ENCODE data around the gene RABGAP1.

The RABGAP1 gene

GRCh38 chr9:122944960-122945888 is 4.4 kb downstream of the RABGAP1 start:
- no peak for DNase-seq (ENCODE audit: low spot score)

GRCh38 chr9:122946461-122947005 is 5.7 kb downstream of the RABGAP1 start:
- no peak for DNase-seq (ENCODE audit: low spot score)

- no peak for DNase-seq (ENCODE audit: low spot score)
Observed at GRCh38 chr9:122948313-122948712, 7.5 kb downstream of the RABGAP1 start.

- DNase-seq (ENCODE audit: low spot score), result no peak
Observed at GRCh38 chr9:122949696-122950095, 8.9 kb downstream of the RABGAP1 start.

- no peak for DNase-seq (ENCODE audit: low spot score)
Observed at GRCh38 chr9:122950263-122950662, 9.4 kb downstream of the RABGAP1 start.

- no peak for DNase-seq (ENCODE audit: low spot score)
Observed at GRCh38 chr9:122951056-122951455, 10.2 kb downstream of the RABGAP1 start.

- DNase-seq (ENCODE audit: low spot score), result no peak
Observed at GRCh38 chr9:122954253-122954691, 13.5 kb downstream of the RABGAP1 start.

GRCh38 chr9:122955961-122956360 is 15.1 kb downstream of the RABGAP1 start:
- no peak for DNase-seq (ENCODE audit: low spot score)

GRCh38 chr9:122961139-122961538 is 20.3 kb downstream of the RABGAP1 start:
- no peak for DNase-seq (ENCODE audit: low spot score)

- DNase-seq (ENCODE audit: low spot score), result no peak
Observed at GRCh38 chr9:122975196-122975595, 34.4 kb downstream of the RABGAP1 start.

- no peak for DNase-seq (ENCODE audit: low spot score)
Observed at GRCh38 chr9:122978601-122979000, 37.8 kb downstream of the RABGAP1 start.

GRCh38 chr9:122986010-122986409 is 45.2 kb downstream of the RABGAP1 start:
- no peak for DNase-seq (ENCODE audit: low spot score)

- DNase-seq (ENCODE audit: low spot score), result no peak
Observed at GRCh38 chr9:122988141-122988540, 47.3 kb downstream of the RABGAP1 start.

- no peak for DNase-seq (ENCODE audit: low spot score)
Observed at GRCh38 chr9:122988920-122989621, 48.3 kb downstream of the RABGAP1 start.

- peak; percentile 44 for DNase-seq (ENCODE audit: low spot score)
Observed at GRCh38 chr9:122991370-122991830, 50.6 kb downstream of the RABGAP1 start.

- DNase-seq (ENCODE audit: low spot score), result no peak
Observed at GRCh38 chr9:122996586-122996985, 55.8 kb downstream of the RABGAP1 start.

GRCh38 chr9:122998448-122998847 is 57.6 kb downstream of the RABGAP1 start:
- no peak for DNase-seq (ENCODE audit: low spot score)

GRCh38 chr9:123000371-123001068 is 59.7 kb downstream of the RABGAP1 start:
- DNase-seq (ENCODE audit: low spot score), result no peak

GRCh38 chr9:123002754-123003153 is 61.9 kb downstream of the RABGAP1 start:
- DNase-seq (ENCODE audit: low spot score), result no peak

- DNase-seq (ENCODE audit: low spot score), result no peak
Observed at GRCh38 chr9:123003466-123003865, 62.6 kb downstream of the RABGAP1 start.

GRCh38 chr9:123005964-123006363 is 65.1 kb downstream of the RABGAP1 start:
- no peak for DNase-seq (ENCODE audit: low spot score)

- no peak for DNase-seq (ENCODE audit: low spot score)
Observed at GRCh38 chr9:123007269-123007668, 66.4 kb downstream of the RABGAP1 start.

All from D341Med (cell line).